UCSD-AML1 (cell line): ENCODE results near the gene TNFRSF1B.

Experiments
- DNase-seq: peaks from one replicate; lab custom pipeline; 2025; ENCODE audit not compliant: unreplicated experiment; lab: John Stamatoyannopoulos, UW

TNFRSF1B gene

DNA sequence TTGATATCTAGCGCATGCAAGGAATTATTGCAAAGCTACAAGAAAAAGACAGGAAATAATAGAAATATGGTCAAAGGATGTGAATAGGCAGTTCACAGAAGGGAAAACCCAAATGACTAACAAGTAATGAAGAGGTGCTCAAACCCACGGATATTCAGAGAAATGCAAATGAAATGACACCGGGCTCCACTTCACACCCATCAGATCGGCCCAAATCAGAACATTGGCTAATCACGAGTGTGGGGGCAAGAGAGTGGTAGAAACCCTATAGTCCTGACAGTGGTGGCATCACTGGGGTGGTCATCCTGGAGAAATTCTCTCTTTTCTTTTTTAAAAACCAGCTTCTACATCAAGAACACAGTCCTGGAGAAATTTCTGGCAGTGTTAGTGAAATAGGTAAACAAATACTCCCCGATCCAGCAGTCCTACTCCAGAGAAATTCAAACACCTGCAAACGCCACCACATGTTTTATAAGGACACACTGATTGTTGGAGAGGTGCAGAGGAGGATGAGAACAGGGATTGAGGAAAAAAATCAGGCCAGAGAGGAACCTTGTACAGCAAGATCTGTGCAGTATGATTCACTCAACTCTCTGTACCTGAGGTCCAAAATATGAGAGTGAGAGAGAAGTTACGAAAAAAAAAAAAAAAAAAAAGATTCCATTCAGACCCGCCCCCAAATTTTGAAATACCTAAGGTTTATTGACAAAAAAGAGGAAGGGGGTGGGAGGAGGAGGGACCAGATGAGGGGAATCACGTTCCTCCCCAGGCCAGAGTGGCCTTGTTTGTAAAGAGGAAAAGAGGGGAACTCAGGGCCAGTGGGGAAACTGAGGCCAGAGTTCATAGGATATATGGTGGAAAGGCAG lies 9.2 kb upstream of the TNFRSF1B start:
- DNase-seq: no peak

DNA sequence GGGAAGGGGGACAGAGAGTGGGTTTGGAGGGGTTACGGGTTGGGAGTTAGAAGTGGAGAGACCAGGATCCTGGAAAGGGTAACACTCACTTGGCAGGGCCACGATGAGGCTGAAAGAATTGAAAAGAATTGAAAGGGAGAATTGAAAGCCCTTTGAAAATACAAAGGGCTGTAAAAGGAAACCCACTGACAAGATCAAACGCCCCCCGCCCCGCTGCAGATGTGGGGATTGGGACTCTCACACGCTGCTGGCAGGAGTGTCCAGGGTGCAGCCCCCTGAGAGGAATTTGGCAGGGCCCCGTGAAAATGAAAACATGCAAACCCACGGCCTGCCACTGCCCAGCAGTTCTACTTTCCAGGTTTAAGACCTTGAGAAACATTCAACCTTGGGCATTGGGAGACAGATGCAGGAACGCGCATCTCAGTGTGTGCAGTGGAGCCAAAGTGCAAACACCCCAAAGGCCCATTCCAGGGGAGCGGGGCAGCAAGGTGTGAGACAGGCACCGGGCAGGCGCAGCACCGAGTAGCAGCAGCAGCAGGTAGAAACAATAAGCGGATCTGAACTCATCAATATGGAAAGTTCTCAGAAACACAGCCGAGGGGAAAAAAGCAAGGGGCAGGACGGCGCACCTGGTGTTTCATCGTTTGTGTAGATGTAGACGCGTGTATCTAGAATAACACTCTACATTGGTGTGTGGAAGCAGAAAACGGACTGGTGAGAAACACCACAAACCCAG lies 8.3 kb upstream of the TNFRSF1B start:
- DNase-seq: no peak

DNA sequence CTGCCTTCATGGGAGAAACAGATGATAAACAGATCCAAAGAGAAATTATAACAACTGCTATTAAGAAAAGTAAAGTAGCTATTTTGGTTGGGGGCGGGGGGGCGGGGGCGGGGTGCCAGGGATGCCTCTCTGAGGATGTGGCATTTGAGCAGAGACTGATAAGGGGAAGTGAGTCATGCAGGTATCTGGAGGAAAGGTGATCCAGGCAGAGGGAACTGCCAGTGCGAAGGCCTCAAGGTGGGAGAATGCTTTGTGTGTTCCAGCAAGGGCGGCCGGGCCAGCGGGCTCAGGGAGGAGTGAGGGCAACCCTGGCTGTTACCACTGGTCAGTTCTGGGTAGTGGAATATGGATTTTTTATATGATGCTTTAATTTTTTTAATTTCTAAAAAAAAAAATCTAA lies 7.0 kb upstream of the TNFRSF1B start:
- DNase-seq: no peak

DNA sequence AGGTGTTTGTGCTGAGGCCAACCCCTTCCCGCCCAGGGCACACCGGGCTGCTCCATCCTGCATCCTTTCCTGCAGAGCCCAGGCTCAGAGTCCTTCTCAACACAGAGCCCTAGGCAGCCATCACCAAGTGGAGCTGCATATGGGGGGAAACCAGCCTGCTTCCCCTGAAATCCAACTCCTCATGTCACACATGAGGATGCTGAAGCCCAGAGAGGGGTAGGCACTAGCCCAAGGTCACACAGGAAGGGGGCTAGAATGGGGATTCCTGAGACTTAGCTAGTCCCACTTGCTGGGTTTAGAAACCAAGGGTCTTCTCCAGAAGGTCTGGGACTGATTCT lies 5.5 kb upstream of the TNFRSF1B start:
- DNase-seq: no peak

DNA sequence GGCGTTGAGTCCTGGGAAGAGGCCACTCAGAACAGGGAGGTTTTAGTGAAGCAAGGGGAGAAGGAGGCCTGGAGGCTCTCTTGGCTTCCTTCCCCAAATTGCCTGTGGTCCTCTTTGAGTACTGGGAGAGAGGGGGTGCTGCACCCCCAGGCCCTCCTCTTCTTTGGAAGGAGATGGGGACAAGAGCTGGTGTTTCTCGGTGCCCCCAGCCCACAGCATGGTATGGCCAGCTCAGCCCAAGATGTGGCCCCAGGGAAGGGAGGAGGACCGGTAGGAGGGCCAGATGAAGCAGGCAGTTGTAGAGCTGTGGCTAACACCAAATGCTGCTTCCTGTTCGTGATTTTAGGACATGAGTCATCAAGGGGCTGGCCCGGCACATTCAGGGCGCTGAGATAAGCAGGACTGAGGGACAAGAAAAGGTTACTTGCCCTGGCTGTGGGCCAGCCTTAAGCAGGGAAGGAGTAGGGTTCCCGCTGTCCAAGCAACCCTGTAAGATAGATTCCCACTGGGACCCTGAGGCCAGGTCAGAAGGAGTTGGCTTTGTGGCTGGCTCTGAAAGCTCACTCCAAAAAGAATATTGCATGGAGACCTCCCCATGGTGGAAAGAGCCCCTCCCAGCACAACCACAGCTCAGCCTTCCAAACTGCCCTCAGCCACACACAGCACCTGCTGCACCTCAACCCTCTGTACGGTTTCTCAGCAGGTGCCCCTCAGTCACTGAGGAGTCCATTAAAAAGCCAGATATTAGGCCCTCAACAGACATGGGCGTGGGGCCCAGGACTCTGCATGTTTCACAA lies 4.9 kb upstream of the TNFRSF1B start:
- DNase-seq: peak; percentile 81

DNA sequence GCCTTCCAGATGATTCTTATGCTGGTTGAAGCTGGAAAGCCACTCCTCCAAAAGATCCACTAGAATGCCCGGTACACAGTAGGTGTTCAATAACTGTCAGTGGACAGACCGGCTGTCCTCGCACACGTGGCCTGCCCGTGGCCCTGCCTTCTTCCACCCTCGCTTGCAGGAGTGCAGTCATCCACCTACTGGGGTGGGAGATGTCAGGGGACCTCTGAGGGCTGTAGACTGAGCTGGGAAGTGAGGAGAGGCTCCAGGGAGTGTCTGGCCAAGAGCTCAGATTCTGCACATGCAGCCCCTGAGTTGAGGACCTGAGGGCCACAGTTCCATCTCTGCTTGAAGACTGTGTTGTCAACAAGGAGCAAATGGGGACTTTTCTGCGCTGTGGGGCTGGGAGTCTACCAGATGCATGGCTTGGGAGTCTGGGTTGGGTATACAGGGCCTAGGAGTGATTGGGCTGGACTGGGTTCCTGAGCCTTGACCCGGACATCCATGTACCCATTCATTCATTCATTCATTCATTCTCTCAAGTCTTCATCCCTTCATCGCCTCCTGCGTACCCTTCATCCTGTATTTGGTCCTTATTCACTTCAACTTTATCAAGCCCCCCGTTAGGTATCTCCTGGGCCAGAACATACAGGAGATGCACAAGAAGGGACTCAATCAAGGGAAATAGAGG lies 4.2 kb upstream of the TNFRSF1B start:
- DNase-seq: no peak

DNA sequence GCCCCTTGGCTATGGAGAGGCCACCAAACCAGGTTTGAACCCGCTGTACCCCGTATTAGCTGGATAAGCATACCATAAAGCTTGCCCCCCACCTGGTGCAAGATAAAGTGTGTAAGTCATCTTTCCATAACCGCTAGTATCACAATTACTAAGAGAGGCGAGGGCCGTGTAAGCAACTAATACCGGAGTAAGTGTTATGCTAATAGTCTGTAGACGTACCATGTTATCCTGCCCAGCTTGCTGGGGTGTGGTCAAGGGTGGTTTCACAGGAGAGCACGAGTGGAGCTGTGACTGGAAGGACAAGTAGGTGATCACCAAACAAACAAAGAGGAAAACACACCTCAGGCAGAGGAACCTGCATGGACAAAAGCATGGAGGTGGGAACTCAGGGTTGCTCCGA lies 3.6 kb upstream of the TNFRSF1B start:
- no peak for DNase-seq

DNA sequence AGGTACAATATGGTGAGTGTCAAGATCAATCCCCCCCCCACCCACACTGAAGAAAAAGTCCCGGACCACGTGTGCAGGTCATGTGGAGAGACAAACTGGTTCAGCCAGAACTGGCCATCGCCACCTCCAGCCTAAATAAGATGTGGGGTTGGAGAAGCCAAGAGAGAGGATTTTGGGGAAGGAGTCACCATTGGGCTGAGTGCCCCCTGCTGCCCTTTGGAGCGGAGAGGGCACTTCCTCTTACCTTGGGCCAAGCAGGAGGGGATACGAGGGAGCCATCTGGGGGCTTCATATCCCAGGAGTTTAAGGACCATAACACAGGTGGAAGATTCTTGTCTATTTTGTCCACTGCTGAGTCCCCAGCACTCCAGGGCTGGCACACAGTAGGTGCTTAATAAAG lies 2.6 kb upstream of the TNFRSF1B start:
- DNase-seq: no peak

DNA sequence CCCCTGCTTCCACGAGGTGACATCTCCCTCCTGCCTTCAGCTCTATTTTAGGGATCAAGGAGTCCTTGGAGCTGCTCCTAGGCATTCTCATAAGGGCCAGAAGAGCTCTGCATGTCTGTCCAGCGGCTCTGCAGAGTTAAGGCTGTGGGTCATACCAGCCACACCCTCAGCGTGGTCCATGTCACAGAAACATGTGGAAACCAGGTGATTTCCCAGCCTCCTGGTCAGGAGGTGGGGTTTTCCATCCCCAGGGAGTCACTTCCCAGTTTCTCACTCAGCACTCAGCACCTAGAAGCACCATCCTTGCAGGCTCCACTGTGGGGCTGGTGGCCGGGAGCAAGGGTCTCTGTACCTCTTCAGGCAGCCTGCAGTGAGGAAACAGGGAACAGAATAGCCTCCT lies 1.4 kb upstream of the TNFRSF1B start:
- no peak for DNase-seq

DNA sequence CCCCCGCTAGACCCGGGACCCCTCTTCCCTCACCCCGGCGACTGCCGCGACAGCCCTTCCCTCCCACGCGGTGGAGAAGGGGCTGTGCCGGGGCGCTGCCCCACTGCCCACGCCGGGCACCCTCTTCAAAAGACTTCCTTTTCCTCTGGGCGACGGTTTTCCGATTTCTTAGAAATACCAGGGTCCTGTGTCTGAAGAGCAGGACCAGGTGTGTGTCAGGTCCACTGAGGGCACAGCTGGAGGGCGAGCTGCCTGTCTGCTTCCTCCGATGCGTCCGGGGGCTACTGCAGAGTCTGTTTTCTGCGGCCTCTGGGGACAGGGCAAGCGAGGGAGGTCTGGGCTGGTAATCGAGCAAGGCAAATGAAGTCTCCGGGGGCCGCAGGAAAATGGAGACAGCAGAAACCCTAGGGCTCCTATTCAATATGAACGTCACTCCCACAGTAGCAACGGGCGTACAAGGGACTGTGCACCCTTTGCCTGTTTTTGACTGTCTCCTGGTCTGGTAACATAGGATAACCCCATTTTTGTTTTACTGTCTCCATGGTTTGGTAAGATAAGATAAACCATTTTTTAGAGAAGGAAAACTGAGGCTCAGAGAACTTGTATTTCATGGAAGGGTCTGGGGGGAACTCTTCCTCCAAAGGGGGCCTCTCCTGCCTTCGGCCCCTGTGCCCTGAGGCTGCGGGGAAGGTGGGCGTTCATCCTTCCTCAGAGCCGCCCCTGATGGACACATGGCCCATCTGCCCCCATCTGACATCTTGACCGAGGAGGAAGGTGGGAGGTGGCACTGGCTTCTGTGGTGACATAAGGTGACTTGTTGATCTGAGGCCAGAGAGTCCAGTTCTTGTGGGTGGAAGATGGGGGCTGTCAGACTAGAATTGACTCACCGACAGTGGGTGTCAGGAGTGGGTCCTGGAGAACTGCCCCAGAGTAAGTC lies 970 bp downstream of the TNFRSF1B start:
- DNase-seq: peak; percentile 51

DNA sequence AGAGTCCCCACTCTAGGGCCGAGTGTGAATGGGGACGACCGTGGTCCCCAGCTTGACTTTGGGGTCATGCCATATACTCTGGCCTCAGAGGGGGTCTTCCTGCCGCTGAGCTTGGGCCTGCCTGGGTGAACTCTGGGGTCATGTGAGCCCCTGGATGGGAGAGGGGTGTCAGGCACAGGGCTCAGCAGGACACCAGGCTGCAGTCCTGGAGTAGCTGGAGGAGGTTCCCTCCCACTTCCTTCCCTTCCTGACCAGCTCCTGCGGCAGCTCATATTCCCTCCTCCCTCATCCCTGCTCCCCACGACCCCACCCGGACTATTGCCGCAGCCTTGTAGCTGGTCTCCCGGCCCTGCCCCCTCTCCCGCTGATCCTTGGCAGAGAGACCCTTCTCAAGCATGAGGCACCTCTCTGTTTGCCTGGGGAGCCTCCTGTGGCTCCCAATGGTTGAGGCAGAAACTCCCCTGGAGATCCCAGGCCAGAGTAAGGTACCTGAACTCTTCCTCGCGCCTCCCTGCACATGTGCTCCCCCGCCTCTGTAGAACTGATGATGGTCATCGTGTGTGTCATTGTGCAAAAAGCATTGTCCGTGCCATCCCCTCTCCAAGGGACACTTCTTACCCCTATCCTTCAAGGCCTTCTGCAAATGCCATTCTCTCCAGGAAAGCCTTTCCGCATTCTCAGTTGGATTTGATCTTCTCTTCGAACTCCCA lies 1.8 kb downstream of the TNFRSF1B start:
- DNase-seq: peak; percentile 51

DNA sequence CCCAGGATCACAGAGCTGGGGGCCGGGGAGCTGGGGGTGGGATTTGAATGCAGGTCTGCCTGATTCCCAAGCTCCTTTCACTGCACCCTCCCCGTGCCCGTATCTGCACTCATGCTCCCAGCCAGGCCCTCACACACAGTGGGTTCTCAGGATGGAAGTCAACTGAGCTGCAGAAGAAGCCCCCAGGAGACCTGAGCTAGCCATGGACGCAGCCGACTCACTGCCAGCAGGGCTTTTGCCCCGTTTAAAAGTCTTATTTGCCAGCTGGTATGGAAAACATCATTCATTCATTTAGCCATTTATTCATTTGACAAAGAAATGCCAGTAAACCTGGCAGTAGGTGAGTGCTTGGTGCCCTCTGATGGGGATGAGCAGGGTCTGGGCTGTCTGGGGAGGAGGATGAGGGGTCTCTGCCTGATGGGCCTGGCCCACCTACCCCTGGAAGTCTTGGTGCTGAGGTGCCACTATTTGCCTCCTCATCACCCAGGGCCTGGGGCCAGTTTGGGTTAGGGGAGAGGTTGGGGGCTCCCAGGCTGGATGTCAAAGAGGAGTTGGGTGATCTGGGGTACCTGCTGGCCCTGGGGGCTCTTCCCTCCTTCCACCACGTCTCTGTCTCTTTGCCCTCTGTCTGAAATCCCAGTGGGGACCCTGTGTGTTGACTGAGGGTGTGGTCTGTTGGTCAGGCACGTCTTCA lies 2.8 kb downstream of the TNFRSF1B start:
- DNase-seq: no peak

DNA sequence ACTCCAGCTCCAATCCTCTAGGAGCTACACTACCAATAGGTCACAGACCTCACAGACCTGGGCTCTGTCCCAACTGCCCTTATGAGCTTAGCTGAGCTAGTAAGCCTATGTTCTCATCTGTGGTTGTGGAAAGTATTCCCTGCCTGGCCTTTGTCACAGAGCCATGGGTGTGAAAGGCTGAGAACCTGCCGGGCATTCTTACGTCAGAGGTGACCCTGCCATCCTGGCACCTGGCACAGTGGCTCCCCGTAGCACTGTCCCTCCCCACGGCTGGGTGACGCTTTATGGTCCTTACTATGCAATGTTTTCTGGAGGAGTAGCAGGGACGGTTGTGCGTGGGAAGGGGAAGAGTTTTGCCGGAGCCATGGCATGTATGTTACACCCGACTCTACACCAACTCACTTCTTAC lies 3.5 kb downstream of the TNFRSF1B start:
- no peak for DNase-seq

DNA sequence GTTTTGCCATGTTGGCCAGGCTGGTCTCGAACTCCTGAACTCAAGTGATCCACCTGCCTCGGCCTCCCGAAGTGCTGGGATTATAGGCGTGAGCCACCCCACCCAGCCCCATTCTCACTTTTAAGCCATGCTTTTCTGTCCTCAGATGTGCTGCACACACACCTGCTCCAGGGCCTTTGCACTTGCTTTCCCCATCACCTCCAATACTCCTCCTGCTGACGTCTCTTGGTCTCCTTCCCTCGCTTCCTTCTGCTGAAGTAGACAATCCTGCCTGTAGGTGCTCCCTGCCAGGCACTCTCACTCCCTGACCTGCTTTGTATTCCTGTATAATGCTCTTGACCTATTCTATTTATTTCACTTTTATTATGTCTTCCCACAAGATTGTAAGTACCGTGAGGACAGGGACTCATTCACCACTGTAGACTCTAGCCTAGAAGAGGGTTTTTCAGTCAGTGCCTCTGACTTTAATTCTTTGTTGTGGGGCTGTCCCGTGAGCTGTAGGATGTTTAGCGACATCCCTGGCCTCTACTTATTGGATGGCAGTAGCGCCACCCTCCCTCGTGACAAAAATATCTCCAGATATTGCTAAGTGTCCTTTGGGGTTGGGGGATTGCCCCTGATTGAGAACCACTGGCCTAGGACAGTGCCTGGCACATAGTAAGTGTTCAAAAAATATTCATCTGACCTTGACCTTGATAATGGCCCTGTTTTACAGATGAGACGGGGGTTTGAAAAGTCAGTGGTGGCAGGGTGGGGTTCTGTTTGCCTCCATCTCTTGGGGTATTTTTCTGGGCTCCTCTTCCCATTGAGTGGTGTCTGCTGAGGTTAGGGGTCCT lies 4.6 kb downstream of the TNFRSF1B start:
- DNase-seq: no peak

DNA sequence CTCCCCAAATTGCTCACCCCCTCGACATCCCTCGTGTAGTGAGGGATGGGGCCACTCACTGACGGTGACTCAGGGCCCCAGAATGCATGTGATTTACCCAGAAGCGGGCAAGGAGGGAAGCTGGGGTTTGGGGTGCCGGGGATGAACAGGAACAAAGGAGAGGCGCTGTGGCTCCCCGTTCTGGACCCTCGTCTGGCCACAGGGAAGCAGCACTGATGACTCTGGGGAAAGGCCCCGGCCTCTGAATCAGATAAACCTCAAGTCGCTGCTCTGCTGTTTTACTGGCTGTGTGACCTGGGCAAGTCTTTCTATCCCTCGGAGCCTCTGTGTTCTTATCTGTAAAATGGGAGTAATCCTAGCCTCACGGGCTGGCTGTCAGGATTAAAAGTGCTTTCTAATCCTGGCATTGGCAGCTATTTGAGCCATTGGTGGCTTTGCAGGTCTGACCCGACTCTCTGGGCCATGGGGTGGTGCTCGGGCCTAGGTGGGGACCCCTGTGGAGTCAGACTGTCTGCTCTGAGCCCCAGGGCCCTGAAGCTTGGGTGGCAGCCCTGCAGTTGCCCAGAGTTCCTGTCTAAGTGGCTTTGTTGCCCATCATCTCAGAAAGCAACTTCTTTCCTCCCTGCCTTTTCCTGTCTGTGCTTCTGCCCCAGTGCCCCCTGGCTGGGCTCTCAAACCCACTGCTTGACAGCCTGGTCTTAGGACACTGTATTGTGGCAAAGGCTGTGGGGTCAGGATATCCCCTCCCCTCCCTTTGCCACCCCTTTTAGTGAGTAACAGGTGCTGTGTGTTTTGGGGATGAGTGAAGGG lies 5.5 kb downstream of the TNFRSF1B start:
- DNase-seq: no peak

DNA sequence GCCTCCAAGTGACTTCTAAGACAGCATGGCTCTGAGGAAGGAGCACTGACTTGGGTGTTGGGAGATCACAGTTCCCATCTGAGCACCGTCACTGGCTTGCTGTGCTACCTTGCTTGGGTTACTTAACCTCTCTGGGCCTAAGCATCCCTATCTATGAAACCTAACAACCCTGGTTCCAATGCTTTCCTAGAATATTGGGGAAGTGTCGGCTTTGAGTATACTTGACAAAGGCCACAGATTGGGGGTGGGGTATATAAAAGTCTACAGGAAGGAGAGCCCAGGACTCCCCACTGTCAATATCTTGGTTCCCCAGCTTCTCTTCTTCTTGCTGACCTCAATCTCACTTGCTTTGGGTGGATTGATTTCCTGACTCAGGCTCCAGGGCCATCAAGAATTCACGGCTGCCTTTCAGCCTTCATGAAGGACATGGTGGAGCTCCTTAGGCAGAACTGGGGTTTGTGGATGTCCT lies 6.3 kb downstream of the TNFRSF1B start:
- DNase-seq: no peak

DNA sequence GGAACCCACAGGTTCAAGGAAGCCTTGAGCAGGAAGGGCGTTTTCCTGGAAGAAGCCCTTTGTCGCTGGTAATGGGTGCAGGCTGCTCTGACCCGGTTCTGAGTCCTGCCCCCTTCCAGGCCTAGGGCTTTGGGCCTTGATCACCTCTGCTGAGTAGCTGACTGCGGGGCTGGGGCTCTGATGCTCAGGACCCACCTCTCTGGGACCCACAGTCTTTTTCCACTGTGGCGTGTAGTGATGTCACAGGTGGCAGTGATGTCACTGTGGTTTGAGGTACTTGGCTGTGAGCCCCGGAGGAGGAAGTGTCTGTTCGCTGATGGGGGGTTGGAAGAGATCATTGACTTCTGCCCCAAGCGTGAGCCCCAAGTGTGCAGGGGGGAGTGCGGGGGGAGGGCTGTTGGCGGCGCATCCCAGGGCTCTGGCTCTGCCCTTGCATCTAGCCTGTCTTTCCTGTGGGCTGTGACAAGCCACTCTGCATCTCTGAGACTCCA lies 6.9 kb downstream of the TNFRSF1B start:
- peak; percentile 74 for DNase-seq
